Measurements from ENCODE around the gene SCARB1. TPM values are rescaled to one million over a fixed set of nuclear protein-coding genes. Genes with fewer than 3 reads are reported as not detected.

The SCARB1 gene
- total RNA-seq, 1 donor from 2014 or later, result 12.0 TPM

GRCh38 chr12:124744273-124744640, 119.4 kb downstream of the SCARB1 start:
- DNase-seq, result no peak
- intact Hi-C loops (cut with micrococcal nuclease), result no loop called here
- ATAC-seq, result no peak

DNA sequence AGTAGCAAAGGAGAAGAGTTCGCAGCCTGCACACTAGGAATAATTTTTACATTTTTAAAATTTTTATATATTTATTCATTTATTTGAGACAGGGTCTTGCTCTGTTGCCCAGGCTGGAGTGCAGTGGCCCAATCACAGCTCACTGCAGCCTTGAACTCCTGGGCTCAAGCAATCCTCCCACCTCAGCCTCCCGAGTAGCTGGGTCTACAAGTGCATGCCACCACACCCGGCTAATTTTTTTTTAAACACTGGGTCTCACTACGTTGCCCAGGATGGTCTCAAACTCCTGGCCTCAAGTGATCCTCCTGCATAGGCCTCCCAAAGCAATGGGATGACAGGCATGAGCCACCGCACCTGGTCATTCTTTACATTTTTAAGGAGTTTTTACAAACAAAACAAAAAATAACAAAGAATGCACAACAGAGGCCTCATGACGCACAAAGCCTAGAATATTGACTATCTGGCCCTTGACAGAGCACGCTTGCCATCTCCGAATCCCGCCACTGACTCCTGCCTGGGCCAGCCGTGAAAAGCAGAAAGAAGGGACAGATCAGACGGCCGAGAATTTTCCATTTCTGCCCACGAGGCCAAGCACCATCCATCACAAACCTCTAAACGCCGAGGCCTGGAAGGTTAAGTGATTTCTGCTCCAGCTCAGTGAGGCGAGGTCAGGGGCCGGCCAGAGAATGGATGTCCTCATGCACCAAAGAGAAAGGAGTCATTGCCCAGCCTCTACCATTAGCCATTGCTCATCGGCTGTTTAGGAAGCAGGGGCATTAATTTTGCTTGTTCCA, 120.0 kb downstream of the SCARB1 start:
- DNase-seq (no peak), ATAC-seq (no peak)
- intact Hi-C loops (cut with micrococcal nuclease), result no loop called here

DNA sequence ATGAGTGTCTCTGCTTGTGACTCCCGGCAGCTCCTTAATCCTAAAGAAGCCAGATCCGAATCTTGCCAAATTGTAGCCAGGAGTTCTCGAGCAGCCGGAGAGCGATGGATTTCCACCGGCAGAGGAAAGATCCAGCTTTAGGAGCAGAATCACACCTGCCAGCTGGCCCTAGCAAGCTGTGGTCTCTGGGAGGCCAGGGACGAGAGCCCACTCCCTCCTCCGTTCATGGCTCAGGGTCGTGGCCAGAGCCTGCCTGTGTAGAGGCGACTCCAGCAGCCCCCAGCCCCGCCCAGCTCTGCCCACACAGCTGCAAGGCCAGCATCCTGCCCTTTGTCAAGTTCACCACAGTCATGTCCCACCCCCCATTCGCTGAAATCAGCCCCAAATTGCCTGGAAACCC, 121.0 kb downstream of the SCARB1 start:
- ATAC-seq (no peak), DNase-seq (no peak)
- intact Hi-C loops (cut with micrococcal nuclease), result no loop called here

- ATAC-seq, result no peak
- intact Hi-C loops (cut with micrococcal nuclease), result no loop called here
Measured at GRCh38 chr12:124742111-124742510, 121.6 kb downstream of the SCARB1 start.

GRCh38 chr12:124741211-124741610, 122.5 kb downstream of the SCARB1 start:
- intact Hi-C loops (cut with micrococcal nuclease), result no loop called here
- DNase-seq (no peak), ATAC-seq (no peak)

More at GRCh38 chr12:124742111-124742510, 121.6 kb downstream of the SCARB1 start:
- no peak for DNase-seq

GRCh38 chr12:124740691-124741137, 123.0 kb downstream of the SCARB1 start:
- ATAC-seq, result no peak
- no peak for DNase-seq
- intact Hi-C loops (cut with micrococcal nuclease), result no loop called here

- DNase-seq (no peak), ATAC-seq (no peak)
- intact Hi-C loops (cut with micrococcal nuclease), result no loop called here
Measured at GRCh38 chr12:124739953-124740561, 123.6 kb downstream of the SCARB1 start.

DNA sequence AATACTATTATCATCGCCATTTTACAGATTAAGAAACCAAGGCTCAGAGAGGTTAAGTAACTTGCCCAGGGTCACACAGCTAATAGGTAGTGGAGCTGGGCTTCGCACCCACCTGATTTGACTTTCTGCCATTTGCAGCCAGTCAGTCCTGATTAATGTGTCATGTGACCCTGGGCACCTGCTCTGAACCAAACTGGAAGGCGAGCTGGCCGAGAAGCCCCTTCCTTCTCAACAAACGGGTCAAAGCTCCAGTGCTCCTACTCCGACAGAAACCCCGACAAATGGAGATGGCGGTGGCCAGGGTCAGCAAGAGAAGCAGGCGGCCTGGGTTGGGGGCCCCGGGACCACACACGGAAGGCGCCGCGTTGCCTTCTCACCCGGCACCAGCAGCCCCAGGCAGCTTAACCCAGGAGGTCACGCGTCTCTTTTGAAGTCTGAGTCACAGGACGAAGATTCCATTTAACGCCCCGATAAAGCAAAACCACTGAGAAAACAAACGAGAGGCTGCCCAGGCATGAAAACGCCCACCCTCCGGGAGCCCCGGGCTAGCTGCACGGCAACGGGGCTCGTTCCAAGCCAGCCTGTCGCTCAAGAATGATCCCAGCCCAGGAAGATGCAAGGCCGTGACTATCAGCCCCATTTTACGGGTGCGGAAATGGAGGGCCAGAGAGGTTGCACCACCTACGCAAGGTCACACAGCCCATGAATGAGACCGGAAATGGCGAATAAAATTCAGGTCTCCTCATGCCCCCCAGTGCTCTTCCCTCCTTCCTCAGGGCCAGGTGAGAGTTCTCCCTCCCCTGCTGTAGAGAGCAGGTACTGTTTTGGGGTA, 124.8 kb downstream of the SCARB1 start:
- ATAC-seq (no peak), DNase-seq (no peak)
- intact Hi-C loops (cut with micrococcal nuclease), result no loop called here

DNA sequence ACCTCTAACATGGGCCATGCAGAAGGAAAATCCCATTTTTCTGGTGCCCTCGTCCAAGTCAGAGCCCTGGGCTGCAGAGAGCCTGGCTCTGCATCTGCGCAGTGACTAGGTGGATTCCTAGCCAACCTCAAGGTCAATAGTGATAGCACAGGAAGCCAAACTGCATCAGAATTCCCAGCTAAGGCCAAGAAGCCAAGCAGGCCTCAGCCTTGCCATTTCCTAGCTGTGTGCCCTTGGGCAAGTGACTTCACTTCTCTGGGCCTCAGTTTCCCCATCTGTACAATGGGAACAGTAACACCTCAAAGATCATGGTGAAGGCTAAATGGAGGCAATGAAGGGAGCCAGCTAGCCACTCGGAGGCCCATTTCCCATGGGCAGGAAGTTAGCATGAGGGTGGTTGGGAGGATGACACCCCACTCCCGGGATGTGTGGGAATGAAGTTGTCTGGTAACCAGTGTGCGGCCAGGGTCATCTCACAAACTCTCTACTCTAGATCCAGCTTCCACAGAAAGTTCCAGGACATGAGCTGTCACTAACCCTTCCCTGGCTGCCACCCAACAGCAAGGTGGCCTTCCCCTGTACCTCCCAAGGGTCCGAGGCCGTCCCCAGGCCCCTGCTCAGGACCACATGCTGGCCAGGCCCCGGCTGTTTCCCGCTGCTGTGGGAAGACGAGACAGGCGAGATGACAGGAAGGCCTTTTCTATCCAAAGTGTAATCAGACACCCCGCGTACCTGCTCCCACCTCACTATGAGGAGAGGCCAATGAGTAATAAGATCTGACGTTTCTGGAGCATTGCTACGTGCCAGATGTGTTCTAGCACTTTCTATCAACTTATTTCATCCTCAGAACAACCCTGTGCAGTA, 125.7 kb downstream of the SCARB1 start:
- intact Hi-C loops (cut with micrococcal nuclease), result no loop called here
- no peak for ATAC-seq
- DNase-seq, result no peak

- intact Hi-C loops (cut with micrococcal nuclease), result no loop called here
- ATAC-seq, result peak; percentile 34
Measured at GRCh38 chr12:124737040-124737419, 126.6 kb downstream of the SCARB1 start.

DNA sequence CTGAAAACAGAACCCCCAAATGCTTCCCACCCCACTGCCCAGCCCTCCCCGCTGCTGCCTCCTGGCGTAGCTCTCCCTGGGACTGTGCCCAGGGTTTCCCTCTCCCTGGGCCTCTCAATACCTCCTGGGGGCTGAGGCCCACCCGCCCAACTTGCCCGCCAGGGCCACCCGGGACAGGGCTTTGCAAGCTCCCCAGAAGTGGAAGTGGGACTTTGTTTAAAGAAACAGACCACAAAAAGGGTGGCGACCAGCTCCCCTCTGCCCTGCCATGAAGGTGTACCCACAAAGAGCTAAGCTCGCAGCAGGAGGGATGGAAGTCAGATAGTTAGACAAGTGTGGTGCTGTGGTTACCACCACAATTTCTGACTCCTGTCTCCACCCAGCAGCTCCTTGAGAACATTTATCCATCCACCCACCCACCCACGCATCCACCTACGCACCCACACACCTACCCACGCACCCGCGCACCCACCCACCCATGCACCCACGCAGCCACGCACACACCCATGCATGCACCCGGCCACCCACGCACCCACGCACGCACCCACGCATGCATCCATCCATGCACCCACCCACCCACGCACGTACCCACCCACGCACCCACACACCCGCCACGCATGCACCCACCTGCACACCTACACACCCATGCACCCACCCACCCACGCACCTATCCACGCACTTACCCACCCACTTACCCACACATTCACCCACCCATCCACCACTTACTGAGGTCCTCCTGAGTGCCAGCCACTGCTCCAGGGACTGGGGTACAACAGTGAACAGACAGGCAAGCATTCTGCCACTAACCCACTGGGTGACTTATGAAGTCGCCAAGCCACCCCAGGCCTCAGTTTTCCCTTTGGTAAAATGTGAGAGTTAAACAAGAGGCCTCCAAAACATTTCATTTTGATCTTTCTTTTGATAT, 127.3 kb downstream of the SCARB1 start:
- DNase-seq (no peak), ATAC-seq (no peak)
- intact Hi-C loops (cut with micrococcal nuclease), result no loop called here

More at GRCh38 chr12:124737040-124737419, 126.6 kb downstream of the SCARB1 start:
- peak; percentile 58 for DNase-seq

GRCh38 chr12:124734224-124734788, 129.4 kb downstream of the SCARB1 start:
- DNase-seq, result peak; percentile 58
- intact Hi-C loops (cut with micrococcal nuclease), result no loop called here
- ATAC-seq, result peak; percentile 20

- intact Hi-C loops (cut with micrococcal nuclease), result no loop called here
- DNase-seq (no peak), ATAC-seq (no peak)
Measured at GRCh38 chr12:124733086-124733485, 130.6 kb downstream of the SCARB1 start.

GRCh38 chr12:124732275-124733075, 131.2 kb downstream of the SCARB1 start:
- ATAC-seq (no peak), DNase-seq (no peak)
- intact Hi-C loops (cut with micrococcal nuclease), result no loop called here

- no peak for DNase-seq
- ATAC-seq, result no peak
- intact Hi-C loops (cut with micrococcal nuclease), result no loop called here
Measured at GRCh38 chr12:124731869-124732268, 131.8 kb downstream of the SCARB1 start.

DNA sequence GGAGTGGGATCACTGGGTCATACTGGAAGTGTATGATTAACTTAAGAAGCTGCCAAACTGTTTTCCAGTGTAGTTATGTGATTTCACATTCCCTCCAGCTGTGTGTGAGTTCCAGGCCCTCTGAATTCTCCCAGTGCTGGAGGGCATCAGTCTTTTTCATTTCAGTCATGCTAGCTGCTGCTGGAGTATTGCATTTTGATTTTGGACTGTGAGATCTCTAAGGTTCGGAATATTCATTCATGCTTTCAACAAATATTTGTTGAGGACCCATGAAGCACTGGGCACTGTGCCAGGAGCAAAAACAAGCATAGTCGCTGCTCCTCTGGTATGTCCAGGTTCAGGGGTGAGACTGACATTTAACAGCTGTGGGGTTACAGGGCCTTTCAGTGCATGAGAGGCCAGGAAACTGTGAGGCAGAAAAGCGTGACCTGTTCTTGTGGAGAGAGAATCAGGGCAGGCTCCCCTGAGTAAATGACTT, 133.2 kb downstream of the SCARB1 start:
- ATAC-seq (peak; percentile 70), DNase-seq (peak; percentile 63)
- intact Hi-C loops (cut with micrococcal nuclease), result no loop called here

GRCh38 chr12:124727922-124728321, 135.7 kb downstream of the SCARB1 start:
- DNase-seq (no peak), ATAC-seq (no peak)
- intact Hi-C loops (cut with micrococcal nuclease), result no loop called here

All from left ventricle myocardium superior (tissue), 1 donor.